ENCODE data around the gene PGGHG. TPM values are rescaled to one million over a fixed set of nuclear protein-coding genes. Genes with fewer than 3 reads are reported as not detected.
A peak's percentile ranks its signal among the peaks of the same experiment; 100 is the strongest.
"Not testable (repeated sequence)": the region's sequence is repeated elsewhere in the genome, so short reads cannot be mapped to it uniquely, and the experiment has no call there.

Gene PGGHG
- polyA plus RNA-seq, 1 donor (not counting 4 experiments of a cell fraction or from before 2014, with no cell fraction given), result 4.3 TPM

DNA sequence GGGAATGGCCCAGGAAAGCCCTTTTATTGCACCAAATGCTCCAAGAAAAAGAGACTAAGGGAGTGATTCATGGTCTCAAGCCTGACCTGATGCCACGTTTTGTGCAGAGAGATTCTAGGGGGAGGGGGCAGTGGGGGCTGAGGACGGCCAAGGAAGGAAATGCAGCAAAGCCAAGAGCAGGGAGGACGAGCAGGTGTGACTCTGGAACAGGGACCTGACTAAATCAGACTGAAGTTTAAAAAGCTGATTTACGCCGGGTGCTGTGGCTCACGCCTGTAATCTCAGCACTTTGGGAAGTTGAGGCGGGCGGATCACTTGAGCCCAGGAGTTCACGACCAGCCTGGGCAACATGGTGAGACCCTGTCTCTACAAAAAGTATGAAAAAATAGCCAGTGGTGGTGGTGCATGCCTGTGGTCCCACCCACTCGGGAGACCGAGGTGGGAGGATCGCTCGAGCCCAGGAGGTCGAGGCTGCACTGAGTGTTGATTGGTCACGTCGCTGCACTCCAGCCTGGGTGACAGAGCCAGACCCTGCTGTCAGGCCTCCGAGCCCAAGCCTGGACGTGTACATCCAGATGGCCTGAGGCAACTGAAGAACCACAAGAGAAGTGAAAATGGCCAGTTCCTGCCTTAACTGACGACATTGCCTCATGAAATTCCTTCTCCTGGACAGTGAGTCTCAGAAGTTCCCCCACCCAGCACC is 42.6 kb downstream of the PGGHG start:
- H3K9ac ChIP-seq (ENCODE audit: control insufficient read depth, extremely low read depth, insufficient read depth, low read length), result no peak overlapping the region
- no peak overlapping the region for H2AFZ ChIP-seq (ENCODE audit: control insufficient read depth, low read length)
- DNase-seq (ENCODE audit: low read depth, low spot score) (no peak), FAIRE-seq (no peak)
- H3K4me2 ChIP-seq (ENCODE audit: control insufficient read depth, extremely low read depth, insufficient read depth, low read depth, low read length), result no peak overlapping the region
- TF ChIP-seq EZH2 (IDR thresholded peaks at IDR 0.05; ENCODE audit: low read length) (no peak), CTCF (optimal IDR thresholded peaks at IDR 0.05 in 1 of 3, IDR thresholded peaks at IDR 0.05 in 1 of 3, conservative IDR thresholded peaks at IDR 0.05 in 1 of 3; ENCODE audit: extremely low read depth in 1 of 3, insufficient read depth in 2 of 3, low read length in 3 of 3) (no peak)
- H3K36me3 ChIP-seq (ENCODE audit: control insufficient read depth in 2 of 2, extremely low read depth in 1 of 2, insufficient read depth in 2 of 2, low read length in 2 of 2), result no peaks in the 10 kb centered on the region
- dilution Hi-C loops (cut with MboI; ENCODE audit: extremely low pct_ligation_motif_present, low sequenced_read_pairs), result no loop called here
- no peaks in the 10 kb centered on the region for H3K79me2 ChIP-seq (ENCODE audit: control insufficient read depth, insufficient read depth, low read length)
- peaks cover 3% of the 10 kb centered on the region for H3K4me1 ChIP-seq (ENCODE audit: control insufficient read depth, extremely low read depth, insufficient read depth, low read length)
- H3K27ac ChIP-seq (ENCODE audit: control insufficient read depth, insufficient read depth, low read length), result no peak overlapping the region
- H3K9me1 ChIP-seq (ENCODE audit: control insufficient read depth, extremely low read depth, insufficient read depth, low read length), result no peaks in the 10 kb centered on the region
- H3K4me3 ChIP-seq (ENCODE audit: control insufficient read depth in 2 of 3, extremely low read depth in 1 of 3, insufficient read depth in 2 of 3, low read depth in 1 of 3, low read length in 3 of 3), result no peak overlapping the region
- peaks cover 2% of the 10 kb centered on the region for H3K9me3 ChIP-seq (ENCODE audit: control insufficient read depth, low read depth, low read length)
- peaks cover 8% of the 10 kb centered on the region for H3K27me3 ChIP-seq (ENCODE audit: control insufficient read depth, extremely low read depth, insufficient read depth, low read length)
- H4K20me1 ChIP-seq (ENCODE audit: control insufficient read depth, extremely low read depth, insufficient read depth, low read length), result no peaks in the 10 kb centered on the region

DNA sequence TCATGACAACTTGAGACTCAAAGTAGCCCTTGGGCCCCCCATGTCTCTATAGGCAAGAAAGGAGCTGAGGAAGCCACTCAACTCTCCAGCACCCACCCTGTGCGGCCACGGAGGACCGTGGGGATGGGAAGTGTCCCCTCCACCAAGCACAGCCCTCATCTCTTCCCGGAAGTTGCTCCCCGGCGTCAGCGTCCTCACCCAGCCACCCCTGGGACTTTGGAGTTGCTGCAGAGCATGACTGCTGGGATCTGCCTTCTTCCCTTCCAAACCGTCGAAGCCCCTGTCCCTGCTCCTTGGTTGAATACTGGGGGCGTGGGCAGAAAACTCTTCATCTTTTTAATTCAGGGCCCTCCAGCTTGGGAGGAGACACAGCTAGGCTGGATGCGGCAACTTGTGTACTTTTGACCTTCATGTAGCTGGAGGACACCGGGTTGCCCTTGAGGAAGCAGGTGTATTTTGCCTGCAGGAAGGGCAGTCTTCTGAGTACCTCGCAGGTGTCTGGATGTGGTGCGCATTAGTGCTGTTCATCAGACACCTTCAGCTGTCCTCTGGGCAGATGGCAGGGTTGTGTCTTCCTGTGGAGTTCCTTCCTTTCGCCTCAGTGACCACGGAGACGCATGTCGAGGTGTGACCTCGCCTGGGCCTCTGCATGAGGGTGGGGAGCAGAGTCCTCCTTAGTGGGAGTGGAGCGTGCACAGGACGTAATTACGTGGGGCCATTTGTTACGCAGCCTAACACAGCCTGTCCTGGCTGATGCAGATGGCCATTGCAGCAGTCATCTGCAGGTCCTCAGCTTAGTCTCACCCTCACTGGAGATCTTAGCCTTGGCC is 43.9 kb downstream of the PGGHG start:
- no peaks in the 10 kb centered on the region for H3K9me1 ChIP-seq (ENCODE audit: control insufficient read depth, extremely low read depth, insufficient read depth, low read length)
- no peak overlapping the region for H3K9ac ChIP-seq (ENCODE audit: control insufficient read depth, extremely low read depth, insufficient read depth, low read length)
- H3K4me3 ChIP-seq (ENCODE audit: control insufficient read depth in 2 of 3, extremely low read depth in 1 of 3, insufficient read depth in 2 of 3, low read depth in 1 of 3, low read length in 3 of 3), result no peak overlapping the region
- dilution Hi-C loops (cut with MboI; ENCODE audit: extremely low pct_ligation_motif_present, low sequenced_read_pairs), result no loop called here
- H3K79me2 ChIP-seq (ENCODE audit: control insufficient read depth, insufficient read depth, low read length), result no peaks in the 10 kb centered on the region
- peaks cover 2% of the 10 kb centered on the region for H3K9me3 ChIP-seq (ENCODE audit: control insufficient read depth, low read depth, low read length)
- no peak overlapping the region for H3K27ac ChIP-seq (ENCODE audit: control insufficient read depth, insufficient read depth, low read length)
- no peak overlapping the region for H3K4me2 ChIP-seq (ENCODE audit: control insufficient read depth, extremely low read depth, insufficient read depth, low read depth, low read length)
- DNase-seq (ENCODE audit: low read depth, low spot score) (no peak), FAIRE-seq (no peak)
- H4K20me1 ChIP-seq (ENCODE audit: control insufficient read depth, extremely low read depth, insufficient read depth, low read length), result no peaks in the 10 kb centered on the region
- TF ChIP-seq EZH2 (IDR thresholded peaks at IDR 0.05; ENCODE audit: low read length) (no peak), CTCF (optimal IDR thresholded peaks at IDR 0.05 in 1 of 3, IDR thresholded peaks at IDR 0.05 in 1 of 3, conservative IDR thresholded peaks at IDR 0.05 in 1 of 3; ENCODE audit: extremely low read depth in 1 of 3, insufficient read depth in 2 of 3, low read length in 3 of 3) (no peak)
- peaks cover 4% of the 10 kb centered on the region for H3K27me3 ChIP-seq (ENCODE audit: control insufficient read depth, extremely low read depth, insufficient read depth, low read length)
- no peak overlapping the region for H2AFZ ChIP-seq (ENCODE audit: control insufficient read depth, low read length)
- H3K4me1 ChIP-seq (ENCODE audit: control insufficient read depth, extremely low read depth, insufficient read depth, low read length), result peaks cover 3% of the 10 kb centered on the region
- no peaks in the 10 kb centered on the region for H3K36me3 ChIP-seq (ENCODE audit: control insufficient read depth in 2 of 2, extremely low read depth in 1 of 2, insufficient read depth in 2 of 2, low read length in 2 of 2)

- H4K20me1 ChIP-seq (ENCODE audit: control insufficient read depth, extremely low read depth, insufficient read depth, low read length); H3K9me3 ChIP-seq (ENCODE audit: control insufficient read depth, low read depth, low read length); DNase-seq (ENCODE audit: low read depth, low spot score); H2AFZ ChIP-seq (ENCODE audit: control insufficient read depth, low read length); dilution Hi-C loops (cut with MboI; ENCODE audit: extremely low pct_ligation_motif_present, low sequenced_read_pairs); H3K27me3 ChIP-seq (ENCODE audit: control insufficient read depth, extremely low read depth, insufficient read depth, low read length); H3K9me1 ChIP-seq (ENCODE audit: control insufficient read depth, extremely low read depth, insufficient read depth, low read length); H3K27ac ChIP-seq (ENCODE audit: control insufficient read depth, insufficient read depth, low read length); H3K9ac ChIP-seq (ENCODE audit: control insufficient read depth, extremely low read depth, insufficient read depth, low read length); H3K4me3 ChIP-seq (ENCODE audit: control insufficient read depth in 2 of 3, extremely low read depth in 1 of 3, insufficient read depth in 2 of 3, low read depth in 1 of 3, low read length in 3 of 3); FAIRE-seq; H3K79me2 ChIP-seq (ENCODE audit: control insufficient read depth, insufficient read depth, low read length); H3K36me3 ChIP-seq (ENCODE audit: control insufficient read depth in 2 of 2, extremely low read depth in 1 of 2, insufficient read depth in 2 of 2, low read length in 2 of 2); H3K4me1 ChIP-seq (ENCODE audit: control insufficient read depth, extremely low read depth, insufficient read depth, low read length): not testable (repeated sequence)
- peak overlapping the region; percentile 8 for H3K4me2 ChIP-seq (ENCODE audit: control insufficient read depth, extremely low read depth, insufficient read depth, low read depth, low read length)
These were observed 44.8 kb downstream of the PGGHG start for GRCh38 chr11:333616-334263.

All from keratinocyte (primary cell).